DND-41 (cell line): ENCODE data around the gene PYM1.

Source experiments
- ATAC-seq: fragments of 200-7000 bp; cut with Tn5 transposase; 3 replicates; pipeline ENCODE4 v1.9.1; 2021; ENCODE audit warnings: low read depth; ENCODE audit not compliant: insufficient read depth
- DNase-seq: peaks from one replicate; pipeline ENCODE4 v3.0.0-alpha.2; 2020
- H2AFZ ChIP-seq: 2 replicates; pipeline ENCODE4 v1.6.0; 2012; ENCODE audit warnings: low read depth, low read length
- H3K27ac ChIP-seq: 2 replicates; pipeline ENCODE4 v1.5.1; 2012; ENCODE audit warnings: low read length, inconsistent platforms
- H3K27me3 ChIP-seq: fragments of 200-600 bp; sonication (generic); 2 replicates; pipeline ENCODE4 v1.6.0; 2012; ENCODE audit warnings: low read length, mild to moderate bottlenecking, inconsistent platforms; ENCODE audit not compliant: insufficient read depth, poor library complexity
- H3K36me3 ChIP-seq: 2 replicates; pipeline ENCODE4 v1.5.1; 2012; ENCODE audit warnings: low read length, inconsistent platforms; ENCODE audit not compliant: insufficient read depth
- H3K4me1 ChIP-seq: 2 replicates; pipeline ENCODE4 v1.5.1; 2012; ENCODE audit warnings: mild to moderate bottlenecking, low read length; ENCODE audit not compliant: insufficient read depth
- H3K4me2 ChIP-seq: 2 replicates; pipeline ENCODE4 v1.6.0; 2012; ENCODE audit warnings: mild to moderate bottlenecking, moderate library complexity, low read length, inconsistent platforms; ENCODE audit not compliant: insufficient read depth
- H3K4me3 ChIP-seq, 2 experiments: fragments of 200-600 bp in 1 of 2; shearing (Covaris generic) in 1 of 2; 2 replicates each; pipeline ENCODE4 v1.5.1; 2012 to 2016; ENCODE audit warnings: inconsistent platforms in 2 of 2, low read length in 2 of 2, mild to moderate bottlenecking in 2 of 2, low read depth in 1 of 2, moderate library complexity in 1 of 2
- H3K79me2 ChIP-seq: 2 replicates; pipeline ENCODE4 v1.6.0; 2012; ENCODE audit warnings: low read length, inconsistent platforms; ENCODE audit not compliant: insufficient read depth
- H3K9ac ChIP-seq: 2 replicates; pipeline ENCODE4 v1.6.0; 2012; ENCODE audit warnings: low read depth, mild to moderate bottlenecking, inconsistent platforms, low read length, moderate library complexity
- H3K9me3 ChIP-seq: 2 replicates; pipeline ENCODE4 v1.5.1; 2012; ENCODE audit warnings: low read length, moderate library complexity, mild to moderate bottlenecking, inconsistent platforms; ENCODE audit not compliant: insufficient read depth, severe bottlenecking
- H4K20me1 ChIP-seq: 2 replicates; pipeline ENCODE4 v1.6.0; 2012; ENCODE audit warnings: low read length; ENCODE audit not compliant: insufficient read depth
- EZH2 ChIP-seq: IDR thresholded peaks from 3 replicates; pipeline ENCODE4 v1.6.1; 2012; ENCODE audit warnings: borderline replicate concordance, low read depth, mild to moderate bottlenecking, moderate library complexity, low read length, inconsistent platforms; ENCODE audit not compliant: severe bottlenecking
- TF ChIP-seq, protein P1 (sequence below): IDR thresholded peaks from 2 replicates; pipeline ENCODE4 v1.5.1; 2012; ENCODE audit warnings: borderline replicate concordance, low read length, moderate library complexity, mild to moderate bottlenecking; ENCODE audit not compliant: poor library complexity, severe bottlenecking; ENCODE audit errors: extremely low read depth

PYM1 gene

DNA sequence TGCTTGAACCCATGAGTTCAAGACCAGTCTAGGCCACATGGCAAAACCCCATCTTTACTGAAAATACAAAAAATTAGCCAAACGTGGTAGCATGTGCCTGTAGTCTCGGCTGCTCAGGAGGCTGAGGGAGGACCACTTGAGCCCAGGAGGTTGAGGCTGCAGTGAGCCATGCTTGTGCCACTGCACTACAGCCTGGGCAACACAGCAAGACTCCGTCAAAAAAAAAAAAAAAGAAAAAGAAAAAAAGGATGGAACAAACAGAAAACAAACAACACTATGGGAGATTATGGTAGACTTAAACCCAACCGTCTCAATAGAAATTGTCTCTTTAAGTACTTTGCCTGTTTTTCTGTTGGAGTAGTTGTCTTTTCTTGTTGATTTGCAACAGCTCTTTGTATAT, 36.4 kb downstream of the PYM1 start:
- no peaks in the 10 kb centered on the region for H3K79me2 ChIP-seq

GRCh38 chr12:55885113-55885512, 42.6 kb downstream of the PYM1 start:
- no peaks in the 10 kb centered on the region for H4K20me1 ChIP-seq
- no peak overlapping the region for H3K9ac ChIP-seq
- no peak overlapping the region for H3K4me3 ChIP-seq
- H3K4me1 ChIP-seq = no peaks in the 10 kb centered on the region
- ATAC-seq (no peak), DNase-seq (no peak)
- H2AFZ ChIP-seq = no peak overlapping the region
- H3K4me2 ChIP-seq = no peak overlapping the region
- no peak overlapping the region for H3K27ac ChIP-seq
- H3K27me3 ChIP-seq = no peaks in the 10 kb centered on the region
- H3K36me3 ChIP-seq = no peaks in the 10 kb centered on the region
- H3K79me2 ChIP-seq = no peaks in the 10 kb centered on the region
- TF ChIP-seq, protein P1, sequence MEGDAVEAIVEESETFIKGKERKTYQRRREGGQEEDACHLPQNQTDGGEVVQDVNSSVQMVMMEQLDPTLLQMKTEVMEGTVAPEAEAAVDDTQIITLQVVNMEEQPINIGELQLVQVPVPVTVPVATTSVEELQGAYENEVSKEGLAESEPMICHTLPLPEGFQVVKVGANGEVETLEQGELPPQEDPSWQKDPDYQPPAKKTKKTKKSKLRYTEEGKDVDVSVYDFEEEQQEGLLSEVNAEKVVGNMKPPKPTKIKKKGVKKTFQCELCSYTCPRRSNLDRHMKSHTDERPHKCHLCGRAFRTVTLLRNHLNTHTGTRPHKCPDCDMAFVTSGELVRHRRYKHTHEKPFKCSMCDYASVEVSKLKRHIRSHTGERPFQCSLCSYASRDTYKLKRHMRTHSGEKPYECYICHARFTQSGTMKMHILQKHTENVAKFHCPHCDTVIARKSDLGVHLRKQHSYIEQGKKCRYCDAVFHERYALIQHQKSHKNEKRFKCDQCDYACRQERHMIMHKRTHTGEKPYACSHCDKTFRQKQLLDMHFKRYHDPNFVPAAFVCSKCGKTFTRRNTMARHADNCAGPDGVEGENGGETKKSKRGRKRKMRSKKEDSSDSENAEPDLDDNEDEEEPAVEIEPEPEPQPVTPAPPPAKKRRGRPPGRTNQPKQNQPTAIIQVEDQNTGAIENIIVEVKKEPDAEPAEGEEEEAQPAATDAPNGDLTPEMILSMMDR = no peak
- TF ChIP-seq EZH2 = no peak
- no peaks in the 10 kb centered on the region for H3K9me3 ChIP-seq

More for the DNA sequence above, 36.4 kb downstream of the PYM1 start:
- no peak overlapping the region for H3K9ac ChIP-seq
- no peak overlapping the region for H3K27ac ChIP-seq
- no peak for DNase-seq
- no peaks in the 10 kb centered on the region for H3K4me1 ChIP-seq
- H2AFZ ChIP-seq = no peak overlapping the region
- no peak for TF ChIP-seq EZH2
- TF ChIP-seq, protein P1 = no peak
- no peak overlapping the region for H3K4me2 ChIP-seq
- no peaks in the 10 kb centered on the region for H4K20me1 ChIP-seq
- no peaks in the 10 kb centered on the region for H3K36me3 ChIP-seq
- H3K9me3 ChIP-seq = no peaks in the 10 kb centered on the region
- H3K27me3 ChIP-seq = no peaks in the 10 kb centered on the region
- no peak for ATAC-seq
- no peak overlapping the region for H3K4me3 ChIP-seq

DNA sequence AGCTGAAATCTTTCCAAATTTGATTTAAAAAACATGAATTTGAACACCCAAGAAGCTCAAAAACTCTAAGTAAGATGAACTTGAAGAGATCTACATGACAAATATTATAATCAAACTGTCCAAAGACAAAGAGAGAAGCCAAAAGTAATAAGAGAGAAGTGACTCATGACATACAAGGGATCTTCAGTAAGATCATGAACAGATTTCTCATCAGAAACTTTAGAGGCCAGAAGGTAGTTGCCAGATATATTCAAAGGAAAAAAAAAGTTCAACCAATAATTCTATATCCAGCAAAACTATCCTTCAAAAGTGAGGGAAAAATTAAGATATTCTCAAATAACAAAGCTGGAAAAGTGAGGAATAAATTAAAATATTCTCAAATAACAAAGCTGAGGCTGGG, 49.9 kb downstream of the PYM1 start:
- Histone ChIP-seq H3K9me3 (no peaks in the 10 kb centered on the region), H3K27ac (no peak overlapping the region), H4K20me1 (no peaks in the 10 kb centered on the region), H3K27me3 (no peaks in the 10 kb centered on the region), H3K4me1 (no peaks in the 10 kb centered on the region), H3K79me2 (no peaks in the 10 kb centered on the region), H3K4me2 (no peak overlapping the region), H3K9ac (no peak overlapping the region), H3K4me3 (no peak overlapping the region), H3K36me3 (no peaks in the 10 kb centered on the region), H2AFZ (no peak overlapping the region)
- TF ChIP-seq, protein P1 = no peak
- TF ChIP-seq EZH2 = no peak
- no peak for DNase-seq
- ATAC-seq = no peak
